B cell (primary cell): ENCODE measurements around the gene GRM4. TPM values are rescaled to one million over a fixed set of nuclear protein-coding genes. Genes with fewer than 3 reads are reported as not detected.

Experiments
- ATAC-seq: fragments of 200-7000 bp; cut with Tn5 transposase; one replicate; pipeline ENCODE4 v1.10.0; 2021; ENCODE audit warnings: low read depth, mild to moderate bottlenecking, moderate number of reproducible peaks, moderate library complexity
- CTCF ChIA-PET: fragments of 350-600 bp; sonication (Branson Sonifier 250); formaldehyde crosslinking; loops from one replicate; lab custom pipeline; 2021; ENCODE audit warnings: antibody characterized with exemption, inconsistent platforms; lab: Charles Lee
- POLR2A ChIA-PET: fragments of 350-600 bp; sonication (Branson Sonifier 250); formaldehyde crosslinking; loops from one replicate; lab custom pipeline; 2021; ENCODE audit warnings: antibody characterized with exemption; lab: Charles Lee
- DNase-seq: peaks from one replicate; pipeline ENCODE4 v3.0.0; 2013
- H2AFZ ChIP-seq: 2 replicates; pipeline ENCODE4 v1.6.1; 2012; ENCODE audit warnings: mild to moderate bottlenecking, low read depth, low read length; ENCODE audit not compliant: insufficient read depth, poor library complexity, severe bottlenecking
- H3K27ac ChIP-seq, 2 donors: 1 replicate in 1 of 2; 2 replicates in 1 of 2; pipeline ENCODE4 v1.5.1; 2012 to 2013; ENCODE audit warnings: low read length in 2 of 2, mild to moderate bottlenecking in 2 of 2, moderate library complexity in 1 of 2
- H3K27me3 ChIP-seq, 4 experiments: fragments of 200-600 bp in 1 of 4; sonication (generic) in 1 of 4; replicated peaks in 1 of 4; 1 replicate in 2 of 4; 2 replicates in 2 of 4; pipeline versions ENCODE4 v1.6.1 to v1.7.0; 2013 to 2016; ENCODE audit warnings: low read length in 3 of 4, mild to moderate bottlenecking in 2 of 4, mixed read lengths in 1 of 4, moderate library complexity in 1 of 4; ENCODE audit not compliant: insufficient read depth in 4 of 4, control insufficient read depth in 3 of 4; ENCODE audit errors: control extremely low read depth in 1 of 4
- H3K36me3 ChIP-seq, 2 experiments: replicated peaks in 1 of 2; 1 replicate in 1 of 2; 2 replicates in 1 of 2; pipeline versions ENCODE4 v1.6.1 to v1.7.1; 2013; ENCODE audit warnings: low read length in 1 of 2; ENCODE audit not compliant: insufficient read depth in 2 of 2, control insufficient read depth in 1 of 2; ENCODE audit errors: control extremely low read depth in 1 of 2, extremely low read depth in 1 of 2
- H3K4me1 ChIP-seq, 2 donors: fragments of 200-600 bp in 1 of 2; sonication (generic) in 1 of 2; 1 replicate in 1 of 2; 2 replicates in 1 of 2; pipeline versions ENCODE4 v1.5.1 to v1.6.1; 2013 to 2017; ENCODE audit warnings: low read length in 2 of 2; ENCODE audit not compliant: control insufficient read depth in 2 of 2, insufficient read depth in 2 of 2
- H3K4me2 ChIP-seq: replicated peaks from 2 replicates; pipeline ENCODE3; 2012; ENCODE audit warnings: mild to moderate bottlenecking, low read depth, low read length; ENCODE audit not compliant: poor library complexity, severe bottlenecking
- H3K4me3 ChIP-seq, 5 experiments: fragments of 200-600 bp in 1 of 5; sonication (generic) in 1 of 5; 1 replicate in 3 of 5; 2 replicates in 2 of 5; pipeline versions ENCODE4 v1.5.1 to v1.7.0; 2011 to 2016; ENCODE audit warnings: low read length in 4 of 5, mild to moderate bottlenecking in 4 of 5, low read depth in 2 of 5, control low read depth in 1 of 5, moderate library complexity in 1 of 5; ENCODE audit not compliant: insufficient read depth in 1 of 5; ENCODE audit errors: control extremely low read depth in 1 of 5, extremely low read depth in 1 of 5
- H3K79me2 ChIP-seq: fragments of 200-600 bp; sonication (generic); one replicate; pipeline ENCODE4 v1.6.0; 2016; ENCODE audit warnings: low read length; ENCODE audit not compliant: control insufficient read depth, insufficient read depth
- H3K9ac ChIP-seq: fragments of 200-600 bp; sonication (generic); 2 replicates; pipeline ENCODE4 v1.6.1; 2017; ENCODE audit warnings: mild to moderate bottlenecking, low read length, moderate library complexity
- H3K9me3 ChIP-seq, 3 donors: one replicate each; pipeline versions ENCODE4 v1.6.1 to v1.7.1; 2013; ENCODE audit warnings: low read length in 2 of 3; ENCODE audit not compliant: control insufficient read depth in 2 of 3, insufficient read depth in 1 of 3; ENCODE audit errors: control extremely low read depth in 1 of 3
- H4K20me1 ChIP-seq: 2 replicates; pipeline ENCODE4 v1.6.0; 2012; ENCODE audit warnings: mild to moderate bottlenecking, low read length; ENCODE audit not compliant: insufficient read depth, control insufficient read depth, poor library complexity, severe bottlenecking
- H3K27ac Mint-ChIP-seq: one replicate; pipeline ENCODE4 v1.8.0; 2021; ENCODE audit warnings: mixed read lengths
- H3K27me3 Mint-ChIP-seq: one replicate; pipeline ENCODE4 v1.8.0; 2021; ENCODE audit warnings: mixed read lengths
- H3K4me1 Mint-ChIP-seq: one replicate; pipeline ENCODE4 v1.8.0; 2021; ENCODE audit warnings: mixed read lengths
- H3K4me3 Mint-ChIP-seq: one replicate; pipeline ENCODE4 v1.8.0; 2021; ENCODE audit warnings: mixed read lengths
- H3K9me3 Mint-ChIP-seq: one replicate; pipeline ENCODE4 v1.8.0; 2022; ENCODE audit warnings: mixed read lengths; ENCODE audit not compliant: insufficient read depth
- CTCF ChIP-seq: fragments of 200-600 bp; IDR thresholded peaks from one replicate; pipeline ENCODE4 v1.8.0; 2022; ENCODE audit warnings: antibody characterized with exemption, mild to moderate bottlenecking
- EZH2 ChIP-seq: IDR thresholded peaks from 2 replicates; pipeline ENCODE4 v1.6.1; 2012; ENCODE audit warnings: borderline replicate concordance, low read depth, mild to moderate bottlenecking, moderate library complexity, low read length; ENCODE audit not compliant: insufficient read depth, poor library complexity, severe bottlenecking
- WGBS: methylation state at CpG from one replicate; pipeline ENCODE4 v1.1.5; 2013; ENCODE audit warnings: missing lambda C conversion rate; ENCODE audit not compliant: insufficient coverage; 5-methylcytosine and 5-hydroxymethylcytosine counted together
- intact Hi-C: fragments of 100-400 bp; cut with micrococcal nuclease; formaldehyde crosslinking; loops from one replicate; pipeline ENCODE4 v1.10.0; 2022
- polyA plus RNA-seq: library from polyadenylated mRNA; depleted of rRNA; stranded (reverse); fragments of >200 nt; gene quantifications from 2 replicates; pipeline ENCODE4 v1.2.3, GENCODE V29; 2012
- total RNA-seq, 2 donors: library from RNA; stranded (reverse); fragments of 120-200 nt in 1 of 2; gene quantifications; 1 replicate in 1 of 2; 2 replicates in 1 of 2; pipeline versions ENCODE4 v1.2.3 to v1.2.4, GENCODE V29; 2013 to 2022

GRM4 gene
- total and polyA plus RNA-seq, 2 donors (not counting 1 experiment from before 2014, with no cell fraction given): 0.04 TPM; not detected in 1

GRCh38 chr6:34146801-34147592, 1.1 kb upstream of the GRM4 start:
- Mint-ChIP-seq H3K27ac (peak overlapping the region; percentile 15), H3K27me3 (peaks cover 62% of the 10 kb centered on the region), H3K9me3 (no peaks in the 10 kb centered on the region), H3K4me3 (peak overlapping the region; percentile 70), H3K4me1 (peaks cover 23% of the 10 kb centered on the region)
- TF ChIP-seq CTCF (no peak), EZH2 (no peak)
- Histone ChIP-seq H3K4me1 (peaks cover 35 to 37% of the 10 kb centered on the region in 2 donors), H3K79me2 (no peaks in the 10 kb centered on the region), H3K27me3 (peaks cover 0 to 68% (median 31%) of the 10 kb centered on the region in 4 experiments), H3K36me3 (no peaks in the 10 kb centered on the region), H3K4me2 (no peak overlapping the region), H3K9ac (no peak overlapping the region), H2AFZ (no peak overlapping the region), H3K27ac (no peak overlapping the region), H4K20me1 (no peaks in the 10 kb centered on the region), H3K9me3 (peaks cover 0 to 10% (median 0%) of the 10 kb centered on the region in 3 donors), H3K4me3 (no peak overlapping the region)
- ChIA-PET POLR2A (no interaction called here), CTCF (interaction anchor here (1.9 kb wide), 1 partner anchor 12 kb away, joined by 6 read pairs; no protein-coding TSS in a partner anchor)
- 94% methylated on average over 7 of the region's 10 CpGs for WGBS
- no peak for DNase-seq
- intact Hi-C loops: no loop called here
- no peak for ATAC-seq
